Effector memory CD4-positive, alpha-beta T cell (primary cell): ENCODE results near the gene CH25H.
"Not testable (repeated sequence)": the region's sequence is repeated elsewhere in the genome, so short reads cannot be mapped to it uniquely, and the experiment has no call there.

Experiments
- DNase-seq, 3 donors: peaks; one replicate each; pipeline ENCODE4 v3.0.0-alpha.2; 2020
- H3K27ac ChIP-seq: 2 replicates; pipeline ENCODE4 v1.7.0; 2013; ENCODE audit warnings: mild to moderate bottlenecking, low read length, moderate library complexity; ENCODE audit not compliant: insufficient read depth, poor library complexity, severe bottlenecking
- H3K27me3 ChIP-seq: replicated peaks from 2 replicates; pipeline ENCODE4 v1.7.0; 2013; ENCODE audit warnings: mild to moderate bottlenecking, low read length; ENCODE audit not compliant: insufficient read depth, control insufficient read depth, poor library complexity, severe bottlenecking
- H3K36me3 ChIP-seq: 2 replicates; pipeline ENCODE4 v1.7.0; 2013; ENCODE audit warnings: mild to moderate bottlenecking, low read length, moderate library complexity; ENCODE audit not compliant: control insufficient read depth, insufficient read depth
- H3K4me1 ChIP-seq: 2 replicates; pipeline ENCODE4 v1.7.0; 2013; ENCODE audit warnings: low read length, mild to moderate bottlenecking; ENCODE audit not compliant: control insufficient read depth, insufficient read depth, poor library complexity, severe bottlenecking
- H3K4me3 ChIP-seq: 2 replicates; pipeline ENCODE4 v1.7.0; 2013; ENCODE audit warnings: low read length, low read depth, mild to moderate bottlenecking; ENCODE audit not compliant: insufficient read depth, poor library complexity, severe bottlenecking
- H3K9me3 ChIP-seq: 2 replicates; pipeline ENCODE4 v1.7.0; 2013; ENCODE audit warnings: mild to moderate bottlenecking, low read length, moderate library complexity; ENCODE audit not compliant: control insufficient read depth

CH25H gene

GRCh38 chr10:89202033-89202425 is 5.1 kb downstream of the CH25H start:
- no peaks in the 10 kb centered on the region for H3K9me3 ChIP-seq
- H3K27me3 ChIP-seq, result no peaks in the 10 kb centered on the region
- no peaks in the 10 kb centered on the region for H3K36me3 ChIP-seq
- H3K4me1 ChIP-seq, result peaks cover 7% of the 10 kb centered on the region
- no peak for DNase-seq
- H3K4me3 ChIP-seq, result no peak overlapping the region
- H3K27ac ChIP-seq, result no peak overlapping the region

GRCh38 chr10:89201345-89202032 is 5.6 kb downstream of the CH25H start:
- no peak overlapping the region for H3K4me3 ChIP-seq
- H3K27me3 ChIP-seq, result no peaks in the 10 kb centered on the region
- no peaks in the 10 kb centered on the region for H3K36me3 ChIP-seq
- H3K9me3 ChIP-seq, result no peaks in the 10 kb centered on the region
- no peak overlapping the region for H3K27ac ChIP-seq
- peaks cover 5% of the 10 kb centered on the region for H3K4me1 ChIP-seq
- no peak for DNase-seq

- Histone ChIP-seq H3K9me3 (no peaks in the 10 kb centered on the region), H3K4me1 (no peaks in the 10 kb centered on the region), H3K36me3 (no peaks in the 10 kb centered on the region), H3K4me3 (no peak overlapping the region), H3K27ac (no peak overlapping the region), H3K27me3 (no peaks in the 10 kb centered on the region)
- DNase-seq, result no peak
These were observed 9.6 kb downstream of the CH25H start for GRCh38 chr10:89197473-89197872.

GRCh38 chr10:89191301-89191700 is 15.8 kb downstream of the CH25H start:
- not testable (repeated sequence) for H3K27ac ChIP-seq, H3K27me3 ChIP-seq

GRCh38 chr10:89189211-89189734 is 17.8 kb downstream of the CH25H start:
- Histone ChIP-seq H3K36me3 (no peaks in the 10 kb centered on the region), H3K27ac (no peak overlapping the region), H3K9me3 (no peaks in the 10 kb centered on the region), H3K4me1 (no peaks in the 10 kb centered on the region), H3K4me3 (no peak overlapping the region), H3K27me3 (no peaks in the 10 kb centered on the region)
- DNase-seq, result no peak

More at GRCh38 chr10:89191301-89191700, 15.8 kb downstream of the CH25H start:
- H3K4me1 ChIP-seq, H3K9me3 ChIP-seq, DNase-seq, H3K4me3 ChIP-seq, H3K36me3 ChIP-seq: not testable (repeated sequence)

- H3K9me3 ChIP-seq, result no peaks in the 10 kb centered on the region
These were observed 21.5 kb downstream of the CH25H start for GRCh38 chr10:89185658-89186057.

GRCh38 chr10:89184638-89185037 is 22.5 kb downstream of the CH25H start:
- no peak for DNase-seq
- Histone ChIP-seq H3K27me3 (no peaks in the 10 kb centered on the region), H3K4me3 (no peak overlapping the region), H3K4me1 (no peaks in the 10 kb centered on the region), H3K27ac (no peak overlapping the region), H3K36me3 (no peaks in the 10 kb centered on the region), H3K9me3 (no peaks in the 10 kb centered on the region)

More at GRCh38 chr10:89185658-89186057, 21.5 kb downstream of the CH25H start:
- no peaks in the 10 kb centered on the region for H3K36me3 ChIP-seq
- H3K27ac ChIP-seq, result no peak overlapping the region
- H3K27me3 ChIP-seq, result no peaks in the 10 kb centered on the region
- H3K4me3 ChIP-seq, result no peak overlapping the region
- no peaks in the 10 kb centered on the region for H3K4me1 ChIP-seq
- no peak for DNase-seq

- Histone ChIP-seq H3K27ac (no peak overlapping the region), H3K4me3 (no peak overlapping the region), H3K27me3 (no peaks in the 10 kb centered on the region), H3K9me3 (no peaks in the 10 kb centered on the region), H3K4me1 (no peaks in the 10 kb centered on the region), H3K36me3 (no peaks in the 10 kb centered on the region)
- no peak for DNase-seq
These were observed 23.5 kb downstream of the CH25H start for GRCh38 chr10:89183571-89183970.

- Histone ChIP-seq H3K4me1 (no peaks in the 10 kb centered on the region), H3K9me3 (no peaks in the 10 kb centered on the region), H3K36me3 (no peaks in the 10 kb centered on the region), H3K4me3 (no peak overlapping the region), H3K27me3 (no peaks in the 10 kb centered on the region), H3K27ac (no peak overlapping the region)
- no peak for DNase-seq
These were observed 24.2 kb downstream of the CH25H start for GRCh38 chr10:89182894-89183293.

- no peak overlapping the region for H3K4me3 ChIP-seq
- DNase-seq, result no peak
- no peaks in the 10 kb centered on the region for H3K4me1 ChIP-seq
- H3K9me3 ChIP-seq, result no peaks in the 10 kb centered on the region
- no peak overlapping the region for H3K27ac ChIP-seq
- H3K27me3 ChIP-seq, result no peaks in the 10 kb centered on the region
- no peaks in the 10 kb centered on the region for H3K36me3 ChIP-seq
These were observed 31.3 kb downstream of the CH25H start for GRCh38 chr10:89175816-89176215.
